H9 (cell line): ENCODE data around the gene MICAL2. TPM values are rescaled to one million over a fixed set of nuclear protein-coding genes. Genes with fewer than 3 reads are reported as not detected.
A peak's percentile ranks its signal among the peaks of the same experiment; 100 is the strongest.

Experiments
- DNase-seq: peaks from one replicate; pipeline ENCODE4 v3.0.0-alpha.2; 2017
- H2AFZ ChIP-seq: one replicate; pipeline ENCODE4 v1.6.1; 2013; ENCODE audit warnings: mild to moderate bottlenecking, low read length, control low read depth, moderate library complexity
- H2AK5ac ChIP-seq: 2 replicates; pipeline ENCODE4 v1.6.1; 2013; ENCODE audit warnings: low read length, control low read depth, mixed read lengths; ENCODE audit not compliant: insufficient read length
- H2BK120ac ChIP-seq: one replicate; pipeline ENCODE4 v1.6.1; 2013; ENCODE audit warnings: low read depth, mild to moderate bottlenecking, low read length, control low read depth, inconsistent platforms; ENCODE audit not compliant: poor library complexity, severe bottlenecking
- H2BK12ac ChIP-seq: 2 replicates; pipeline ENCODE4 v1.6.1; 2013; ENCODE audit warnings: low read length, control low read depth, mixed read lengths, low read depth; ENCODE audit not compliant: insufficient read length
- H2BK15ac ChIP-seq: 2 replicates; pipeline ENCODE4 v1.6.1; 2013; ENCODE audit warnings: low read depth, low read length, control low read depth
- H2BK20ac ChIP-seq: one replicate; pipeline ENCODE4 v1.6.1; 2013; ENCODE audit warnings: low read depth, mild to moderate bottlenecking, low read length, control low read depth, inconsistent platforms; ENCODE audit not compliant: poor library complexity, severe bottlenecking
- H2BK5ac ChIP-seq: 2 replicates; pipeline ENCODE4 v1.6.1; 2013; ENCODE audit warnings: low read length, control low read depth, mixed read lengths; ENCODE audit not compliant: insufficient read length
- H3K14ac ChIP-seq: 2 replicates; pipeline ENCODE4 v1.6.1; 2013; ENCODE audit warnings: low read length, control low read depth; ENCODE audit not compliant: insufficient read depth
- H3K18ac ChIP-seq: 2 replicates; pipeline ENCODE4 v1.6.1; 2013; ENCODE audit warnings: low read depth, mild to moderate bottlenecking, mixed read lengths, low read length, control low read depth; ENCODE audit not compliant: insufficient read length
- H3K23ac ChIP-seq: 2 replicates; pipeline ENCODE4 v1.6.1; 2013; ENCODE audit warnings: low read length, control low read depth, mixed read lengths, low read depth; ENCODE audit not compliant: insufficient read length
- H3K23me2 ChIP-seq: 2 replicates; pipeline ENCODE4 v1.6.1; 2013; ENCODE audit warnings: low read depth, mild to moderate bottlenecking, mixed read lengths, low read length, control low read depth; ENCODE audit not compliant: insufficient read length, poor library complexity, severe bottlenecking
- H3K27ac ChIP-seq: 2 replicates; pipeline ENCODE4 v1.5.1; 2013; ENCODE audit warnings: low read length, control low read depth, mixed read lengths, low read depth; ENCODE audit not compliant: insufficient read length
- H3K27me3 ChIP-seq: 2 replicates; pipeline ENCODE4 v1.6.1; 2013; ENCODE audit warnings: low read length, control low read depth, inconsistent platforms; ENCODE audit not compliant: insufficient read depth
- H3K4ac ChIP-seq: 2 replicates; pipeline ENCODE4 v1.6.1; 2013; ENCODE audit warnings: low read depth, mild to moderate bottlenecking, control low read depth, inconsistent platforms, low read length, moderate library complexity
- H3K4me1 ChIP-seq: 2 replicates; pipeline ENCODE4 v1.6.1; 2013; ENCODE audit warnings: low read length, control low read depth, inconsistent platforms; ENCODE audit not compliant: insufficient read depth
- H3K4me2 ChIP-seq: 2 replicates; pipeline ENCODE4 v1.6.1; 2013; ENCODE audit warnings: low read length, control low read depth, mixed read lengths; ENCODE audit not compliant: insufficient read length, insufficient read depth
- H3K56ac ChIP-seq: 2 replicates; pipeline ENCODE4 v1.6.1; 2013; ENCODE audit warnings: low read depth, mild to moderate bottlenecking, mixed read lengths, low read length, control low read depth; ENCODE audit not compliant: insufficient read length
- H3K79me1 ChIP-seq: 2 replicates; pipeline ENCODE4 v1.6.1; 2013; ENCODE audit warnings: low read depth, mild to moderate bottlenecking, moderate library complexity, low read length, control low read depth, inconsistent platforms; ENCODE audit not compliant: insufficient read depth, poor library complexity, severe bottlenecking
- H3K79me2 ChIP-seq: 2 replicates; pipeline ENCODE4 v1.6.1; 2013; ENCODE audit warnings: low read length, control low read depth, inconsistent platforms; ENCODE audit not compliant: insufficient read depth
- H3K9ac ChIP-seq: 2 replicates; pipeline ENCODE4 v1.6.1; 2013; ENCODE audit warnings: low read length, control low read depth, mixed read lengths; ENCODE audit not compliant: insufficient read length; ENCODE audit errors: extremely low read depth
- H3K9me3 ChIP-seq: one replicate; pipeline ENCODE4 v1.6.1; 2013; ENCODE audit warnings: low read depth, low read length, inconsistent platforms; ENCODE audit not compliant: control insufficient read depth
- H3T11ph ChIP-seq: one replicate; pipeline ENCODE4 v1.6.1; 2013; ENCODE audit warnings: mild to moderate bottlenecking, low read length, control low read depth, inconsistent platforms
- H4K20me1 ChIP-seq: one replicate; pipeline ENCODE4 v1.6.1; 2013; ENCODE audit not compliant: control insufficient read depth, insufficient read length, insufficient read depth
- H4K5ac ChIP-seq: 2 replicates; pipeline ENCODE4 v1.6.1; 2013; ENCODE audit warnings: low read depth, mild to moderate bottlenecking, mixed read lengths, low read length, control low read depth; ENCODE audit not compliant: insufficient read length
- H4K8ac ChIP-seq: replicated peaks from 2 replicates; pipeline ENCODE4 v1.6.1; 2013; ENCODE audit warnings: low read length, control low read depth, mixed read lengths, low read depth; ENCODE audit not compliant: insufficient read length
- H4K91ac ChIP-seq: 2 replicates; pipeline ENCODE4 v1.6.1; 2013; ENCODE audit warnings: low read depth, mild to moderate bottlenecking, moderate library complexity, mixed read lengths, low read length, control low read depth; ENCODE audit not compliant: insufficient read length
- H3K27ac Mint-ChIP-seq, 3 experiments: 2 replicates in 2 of 3; 3 replicates in 1 of 3; pipeline ENCODE4 v1.8.0; 2020 to 2021; ENCODE audit warnings: mixed read lengths in 3 of 3, mild to moderate bottlenecking in 1 of 3, moderate library complexity in 1 of 3
- H3K27me3 Mint-ChIP-seq: 2 replicates; pipeline ENCODE4 v1.8.0; 2021; ENCODE audit warnings: low read depth, mild to moderate bottlenecking, moderate library complexity, mixed read lengths
- H3K36me3 Mint-ChIP-seq, 3 experiments: 2 replicates in 2 of 3; 3 replicates in 1 of 3; pipeline ENCODE4 v1.8.0; 2020 to 2021; ENCODE audit warnings: low read depth in 3 of 3, mixed read lengths in 3 of 3; ENCODE audit not compliant: insufficient read depth in 1 of 3
- H3K4me1 Mint-ChIP-seq, 2 experiments: 2 replicates each; pipeline ENCODE4 v1.8.0; 2020; ENCODE audit warnings: mixed read lengths in 2 of 2
- H3K4me3 Mint-ChIP-seq, 2 experiments: 2 replicates in 1 of 2; 3 replicates in 1 of 2; pipeline ENCODE4 v1.8.0; 2020 to 2021; ENCODE audit warnings: mild to moderate bottlenecking in 2 of 2, mixed read lengths in 2 of 2, moderate library complexity in 1 of 2
- H3K9me3 Mint-ChIP-seq, 2 experiments: 2 replicates in 1 of 2; 3 replicates in 1 of 2; pipeline ENCODE4 v1.8.0; 2020; ENCODE audit warnings: mild to moderate bottlenecking in 2 of 2, mixed read lengths in 2 of 2, moderate library complexity in 1 of 2
- WGBS: extraction: QIAGEN DNeasy Blood & Tissue Kit; methylation state at CpG from one replicate; pipeline ENCODE4 v1.1.7; 2013; ENCODE audit warnings: missing lambda C conversion rate, low lambda C conversion rate, mixed read lengths; ENCODE audit not compliant: insufficient read length; ENCODE audit errors: extremely low coverage; 5-methylcytosine and 5-hydroxymethylcytosine counted together
- total RNA-seq: library from RNA; stranded (reverse); gene quantifications from 2 replicates; pipeline ENCODE4 v1.2.1, GENCODE V29; 2021
- TF ChIP-seq, protein P1 (sequence below): fragments of 200-600 bp; sonication (generic); conservative IDR thresholded peaks from 3 replicates; pipeline ENCODE4 v1.8.0; 2021; ENCODE audit warnings: antibody characterized with exemption, mild to moderate bottlenecking

The MICAL2 gene
- total RNA-seq, 1 experiment from 2014 or later, result 4.7 TPM

DNA sequence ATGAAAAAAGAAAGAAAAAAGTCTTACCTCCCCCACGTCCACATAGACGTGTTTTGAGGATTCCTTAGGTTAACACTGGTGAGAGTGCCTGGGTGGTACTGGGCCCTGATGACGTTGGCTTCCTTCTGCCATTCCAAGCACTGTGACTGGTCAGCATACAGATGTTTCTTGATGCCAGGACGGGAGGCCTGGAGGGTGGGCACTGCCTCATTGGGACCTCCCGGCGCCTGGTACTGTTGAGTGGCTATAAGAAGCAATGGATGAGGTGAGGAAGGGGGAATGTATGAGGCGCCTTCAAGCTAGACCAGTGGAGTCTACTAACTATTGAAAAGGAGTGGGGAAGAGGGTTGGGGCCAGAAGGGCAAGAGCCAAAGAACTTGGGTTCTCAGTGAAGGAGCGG is 45.3 kb downstream of the MICAL2 start:
- H3K27ac ChIP-seq, result no peak overlapping the region
- no CpG with 5 or more reads among the region's 8 CpGs for WGBS
- peak overlapping the region in 1 of 3 experiments; percentile 8; a peak in 1 of 7 replicates for H3K27ac Mint-ChIP-seq

More for the DNA sequence above, 45.3 kb downstream of the MICAL2 start:
- H3K4me3 Mint-ChIP-seq, result no peak overlapping the region
- Histone ChIP-seq H4K91ac (no peak overlapping the region), H3K14ac (no peak overlapping the region), H3K4me1 (no peaks in the 10 kb centered on the region), H3K23me2 (no peaks in the 10 kb centered on the region), H3K56ac (no peak overlapping the region), H3K27me3 (no peaks in the 10 kb centered on the region), H2BK12ac (no peak overlapping the region), H3K9ac (no peak overlapping the region), H3K79me1 (no peaks in the 10 kb centered on the region), H3K18ac (no peak overlapping the region), H2BK120ac (no peak overlapping the region), H3K79me2 (no peaks in the 10 kb centered on the region), H4K5ac (no peak overlapping the region), H3K4me2 (no peak overlapping the region), H4K8ac (no peak overlapping the region), H4K20me1 (no peaks in the 10 kb centered on the region), H2AK5ac (no peak overlapping the region), H2AFZ (no peak overlapping the region), H2BK15ac (no peak overlapping the region), H2BK5ac (no peak overlapping the region), H2BK20ac (no peak overlapping the region), H3K4ac (no peak overlapping the region), H3T11ph (no peak overlapping the region), H3K23ac (no peak overlapping the region), H3K9me3 (no peaks in the 10 kb centered on the region)
- peaks cover 1% of the 10 kb centered on the region; the same call in 1 of the 2 replicates for H3K27me3 Mint-ChIP-seq
- no peaks in the 10 kb centered on the region for H3K4me1 Mint-ChIP-seq
- DNase-seq, result no peak
- TF ChIP-seq, protein P1, sequence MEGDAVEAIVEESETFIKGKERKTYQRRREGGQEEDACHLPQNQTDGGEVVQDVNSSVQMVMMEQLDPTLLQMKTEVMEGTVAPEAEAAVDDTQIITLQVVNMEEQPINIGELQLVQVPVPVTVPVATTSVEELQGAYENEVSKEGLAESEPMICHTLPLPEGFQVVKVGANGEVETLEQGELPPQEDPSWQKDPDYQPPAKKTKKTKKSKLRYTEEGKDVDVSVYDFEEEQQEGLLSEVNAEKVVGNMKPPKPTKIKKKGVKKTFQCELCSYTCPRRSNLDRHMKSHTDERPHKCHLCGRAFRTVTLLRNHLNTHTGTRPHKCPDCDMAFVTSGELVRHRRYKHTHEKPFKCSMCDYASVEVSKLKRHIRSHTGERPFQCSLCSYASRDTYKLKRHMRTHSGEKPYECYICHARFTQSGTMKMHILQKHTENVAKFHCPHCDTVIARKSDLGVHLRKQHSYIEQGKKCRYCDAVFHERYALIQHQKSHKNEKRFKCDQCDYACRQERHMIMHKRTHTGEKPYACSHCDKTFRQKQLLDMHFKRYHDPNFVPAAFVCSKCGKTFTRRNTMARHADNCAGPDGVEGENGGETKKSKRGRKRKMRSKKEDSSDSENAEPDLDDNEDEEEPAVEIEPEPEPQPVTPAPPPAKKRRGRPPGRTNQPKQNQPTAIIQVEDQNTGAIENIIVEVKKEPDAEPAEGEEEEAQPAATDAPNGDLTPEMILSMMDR, result no peak
- H3K9me3 Mint-ChIP-seq, result no peaks in the 10 kb centered on the region; a peak in 1 of 5 replicates
- H3K36me3 Mint-ChIP-seq, result no peaks in the 10 kb centered on the region; a peak in 1 of 7 replicates
